22Rv1 (cell line): ENCODE results near the gene DOCK10.

ENCODE experiments used
- H3K27ac ChIP-seq: fragments of 450-650 bp; 2 replicates; pipeline ENCODE4 v1.5.1; 2017
- CTCF ChIP-seq: fragments of 450-650 bp; IDR thresholded peaks from 2 replicates; pipeline ENCODE4 v1.5.1; 2017; ENCODE audit warnings: mild to moderate bottlenecking
- ZFX ChIP-seq: fragments of 450-650 bp; IDR thresholded peaks from 2 replicates; pipeline ENCODE4 v1.6.1; 2017; ENCODE audit warnings: antibody characterized with exemption, borderline replicate concordance

DOCK10 gene

GRCh38 chr2:225033440-225034318 lies 8.6 kb downstream of the DOCK10 start:
- TF ChIP-seq CTCF: no peak
- TF ChIP-seq ZFX: no peak
- H3K27ac ChIP-seq: no peak overlapping the region

DNA sequence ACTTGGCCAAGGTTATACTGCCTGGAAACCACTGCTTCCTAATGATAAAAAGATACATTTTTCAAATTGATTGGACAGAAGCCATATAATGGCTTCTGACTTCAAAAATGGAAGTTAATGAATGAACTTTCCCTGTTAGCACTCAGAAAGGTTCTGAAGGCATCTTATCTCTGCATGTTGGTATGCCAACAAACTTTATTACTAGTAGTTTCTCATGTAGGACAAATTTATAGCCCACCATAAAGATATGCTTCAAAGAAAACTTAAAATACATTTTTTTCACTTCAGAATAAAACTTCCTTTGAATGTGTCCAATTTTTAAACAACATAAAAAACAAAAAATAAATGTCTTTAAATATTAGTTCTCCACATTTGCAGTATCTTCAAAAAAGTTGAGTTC lies 10.0 kb downstream of the DOCK10 start:
- no peak overlapping the region for H3K27ac ChIP-seq
- TF ChIP-seq ZFX (no peak), CTCF (no peak)

- H3K27ac ChIP-seq: no peak overlapping the region
- no peak for TF ChIP-seq CTCF
- TF ChIP-seq ZFX: no peak
Observed at GRCh38 chr2:225031599-225031998, 10.7 kb downstream of the DOCK10 start.

DNA sequence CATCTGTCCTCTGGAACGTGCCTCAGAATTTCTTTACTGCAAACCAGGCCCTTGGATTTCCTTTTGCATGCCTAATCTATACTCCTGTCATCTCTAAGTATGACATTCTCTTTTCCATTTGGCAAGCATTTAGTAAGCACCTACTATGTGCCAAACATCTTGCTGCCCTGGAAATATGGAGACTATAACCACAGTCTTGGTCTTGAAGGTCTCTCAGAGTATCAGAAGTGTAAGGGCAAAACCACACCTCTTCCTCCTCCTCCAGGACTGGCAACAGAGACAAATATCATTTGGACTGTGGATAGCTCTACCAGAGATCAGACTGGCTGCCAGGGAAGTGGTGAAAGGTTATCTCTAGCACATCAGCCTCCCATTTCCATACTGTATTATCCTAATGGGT lies 11.4 kb downstream of the DOCK10 start:
- no peak overlapping the region for H3K27ac ChIP-seq
- TF ChIP-seq ZFX: no peak

DNA sequence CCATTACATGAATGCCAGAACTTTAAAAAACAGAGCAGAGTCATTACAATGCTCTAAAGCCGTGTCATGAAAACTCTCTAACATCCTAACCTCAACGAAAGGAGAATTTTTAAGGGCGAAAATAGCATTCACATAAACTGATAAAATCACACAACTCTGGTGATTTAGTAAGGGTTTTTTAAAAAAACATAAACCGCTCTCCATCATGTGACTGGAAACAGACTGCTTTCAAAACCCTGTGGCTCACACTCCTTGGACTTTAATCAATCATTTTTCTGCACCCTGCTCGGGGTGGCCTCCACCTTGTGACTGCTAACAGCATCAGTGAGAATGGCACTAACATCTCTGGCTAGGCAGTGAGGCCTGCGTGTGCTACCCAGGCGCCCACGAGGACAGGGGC lies 12.1 kb downstream of the DOCK10 start:
- TF ChIP-seq CTCF (no peak), ZFX (no peak)
- no peak overlapping the region for H3K27ac ChIP-seq

DNA sequence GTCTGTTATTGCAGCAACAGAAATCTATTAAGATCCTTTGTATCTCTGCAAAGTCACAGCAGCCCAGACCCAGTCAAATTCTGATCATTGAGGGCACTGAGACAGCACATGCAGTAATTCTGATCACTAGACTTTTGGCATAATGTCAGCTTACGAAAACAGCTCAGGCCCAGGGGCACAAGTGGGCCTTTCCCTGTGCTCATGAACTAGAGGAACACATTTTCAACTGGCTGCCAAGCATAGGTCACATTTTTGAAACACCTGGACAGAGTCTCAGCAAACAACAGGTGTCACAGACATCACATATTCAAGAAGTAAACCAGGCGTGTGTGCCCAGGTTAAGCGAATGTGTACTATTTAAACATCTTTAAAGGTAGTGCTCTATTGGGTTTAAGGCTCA lies 13.7 kb downstream of the DOCK10 start:
- H3K27ac ChIP-seq: no peak overlapping the region
- TF ChIP-seq CTCF (no peak), ZFX (no peak)

DNA sequence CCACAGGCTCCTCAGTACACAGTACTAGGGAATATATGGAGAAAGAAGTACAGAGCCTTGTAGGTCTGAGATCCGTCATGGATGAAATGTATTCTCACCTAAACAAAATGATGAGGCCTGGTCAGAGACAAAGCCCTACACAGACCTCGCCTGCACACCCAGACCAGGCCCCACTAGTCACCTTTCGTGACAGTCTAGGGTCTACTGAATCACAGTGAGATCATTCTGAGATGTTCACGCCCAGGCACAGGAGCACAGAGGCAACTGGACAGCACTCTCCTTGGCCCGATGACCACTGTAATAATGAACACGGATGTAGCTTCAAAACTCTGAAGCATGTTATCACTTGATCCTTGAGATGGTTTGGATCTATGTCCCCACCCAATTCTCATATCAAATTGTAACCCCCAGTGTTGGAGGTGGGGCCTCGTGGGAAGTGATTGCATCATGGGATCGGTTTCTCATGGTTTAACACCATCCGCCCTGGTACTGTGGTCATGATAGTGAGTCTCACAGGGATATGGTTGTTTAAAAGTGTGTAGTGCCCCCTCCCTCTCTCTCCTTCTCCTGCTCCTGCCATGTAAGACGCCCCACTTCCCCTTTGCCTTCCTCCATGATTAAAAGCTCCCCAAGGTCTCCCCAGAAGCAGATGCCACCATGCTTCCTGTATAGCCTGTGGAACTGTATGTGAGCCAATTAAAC lies 15.1 kb downstream of the DOCK10 start:
- H3K27ac ChIP-seq: no peak overlapping the region
- no peak for TF ChIP-seq CTCF
- TF ChIP-seq ZFX: no peak
